C4-2B (cell line): ENCODE measurements around the gene ERGIC1.

Experiments
- CTCF ChIP-seq: fragments of 450-650 bp; conservative IDR thresholded peaks from 2 replicates; pipeline ENCODE4 v1.5.1; 2017; ENCODE audit warnings: mild to moderate bottlenecking
- ZFX ChIP-seq: fragments of 450-650 bp; IDR thresholded peaks from 2 replicates; pipeline ENCODE4 v1.6.1; 2017

GRCh38 chr5:172844577-172844838 is 10.5 kb downstream of the ERGIC1 start:
- TF ChIP-seq CTCF (no peak), ZFX (no peak)
